Measurements from ENCODE around the gene OTOP3.

DNA sequence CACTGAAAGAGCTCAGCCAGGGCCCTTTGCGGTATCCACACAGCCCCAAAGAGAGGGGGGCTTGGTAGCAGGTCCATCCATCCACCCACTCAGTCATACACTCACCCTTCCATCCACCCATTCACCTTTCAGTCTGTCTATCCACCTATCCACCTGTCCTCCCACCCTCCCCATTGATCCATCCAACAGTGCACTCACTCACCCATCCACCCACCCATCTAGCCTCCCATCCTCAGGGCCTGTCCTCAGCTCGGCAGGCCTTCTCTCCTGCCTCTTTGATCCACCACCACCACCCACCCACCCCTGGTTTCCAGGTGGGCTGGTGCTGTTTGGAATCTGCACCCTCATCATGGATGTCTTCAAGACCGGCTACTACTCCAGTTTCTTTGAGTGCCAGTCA, 10.5 kb upstream of the OTOP3 start:
- TF ChIP-seq POLR2A (IDR thresholded peaks at IDR 0.05; ENCODE audit: low read depth, low read length) (no peak), TAF1 (IDR thresholded peaks at IDR 0.05; ENCODE audit: low read depth, low read length) (no peak), POLR2AphosphoS5 (IDR thresholded peaks at IDR 0.05; ENCODE audit: low read depth, low read length) (no peak), SPI1 (IDR thresholded peaks at IDR 0.05; ENCODE audit: low read depth, low read length) (no peak), PAX5 (IDR thresholded peaks at IDR 0.05; ENCODE audit: insufficient read depth, low read length, severe bottlenecking) (no peak), POU2F2 (IDR thresholded peaks at IDR 0.05; ENCODE audit: low read depth, low read length) (no peak)
